Esophagus (tissue), 2 donors: Measurements from ENCODE around the gene TSHZ2. TPM values are rescaled to one million over a fixed set of nuclear protein-coding genes. Genes with fewer than 3 reads are reported as not detected.
"Not testable (repeated sequence)": the region's sequence is repeated elsewhere in the genome, so short reads cannot be mapped to it uniquely, and the experiment has no call there.

Experiments
- H3K27ac ChIP-seq, 2 donors: one replicate each; pipeline ENCODE4 v1.5.1; 2013; ENCODE audit warnings: low read depth in 2 of 2, mild to moderate bottlenecking in 2 of 2, inconsistent platforms in 1 of 2, low read length in 1 of 2, moderate library complexity in 1 of 2
- H3K27me3 ChIP-seq, 2 donors: one replicate each; pipeline ENCODE4 v1.6.1; 2013; ENCODE audit warnings: low read length in 2 of 2, control low read depth in 1 of 2, mild to moderate bottlenecking in 1 of 2; ENCODE audit not compliant: insufficient read depth in 2 of 2, control insufficient read depth in 1 of 2
- H3K36me3 ChIP-seq, 2 donors: one replicate each; pipeline ENCODE4 v1.6.1; 2013; ENCODE audit warnings: low read length in 1 of 2; ENCODE audit not compliant: control insufficient read depth in 2 of 2, insufficient read depth in 2 of 2
- H3K4me1 ChIP-seq, 2 donors: one replicate each; pipeline ENCODE4 v1.6.1; 2013; ENCODE audit warnings: low read length in 1 of 2; ENCODE audit not compliant: control insufficient read depth in 2 of 2, insufficient read depth in 2 of 2
- H3K4me3 ChIP-seq, 2 donors: one replicate each; pipeline ENCODE4 v1.5.1; 2013; ENCODE audit warnings: low read length in 2 of 2, mild to moderate bottlenecking in 2 of 2, low read depth in 1 of 2, moderate library complexity in 1 of 2
- H3K9me3 ChIP-seq, 2 donors: one replicate each; pipeline ENCODE4 v1.6.1; 2013; ENCODE audit warnings: mild to moderate bottlenecking in 2 of 2, low read depth in 1 of 2, low read length in 1 of 2, moderate library complexity in 1 of 2; ENCODE audit not compliant: control insufficient read depth in 2 of 2, insufficient read depth in 1 of 2
- WGBS, 2 donors: extraction: QIAGEN DNeasy Blood & Tissue Kit; methylation state at CpG; one replicate each; pipeline ENCODE4 v1.1.7; 2013; 5-methylcytosine and 5-hydroxymethylcytosine counted together
- polyA plus RNA-seq, 2 donors: library from polyadenylated mRNA; stranded (reverse); fragments of 200-250 nt; gene quantifications; one replicate each; pipeline ENCODE4 v1.2.3, GENCODE V29; 2013
- donor health status: healthy with polysubstance abuse.
- donor health status: Bipolar disorder and iron deficiency.

The TSHZ2 gene
- polyA plus RNA-seq, 2 donors = 4.6 to 11.7 TPM

DNA sequence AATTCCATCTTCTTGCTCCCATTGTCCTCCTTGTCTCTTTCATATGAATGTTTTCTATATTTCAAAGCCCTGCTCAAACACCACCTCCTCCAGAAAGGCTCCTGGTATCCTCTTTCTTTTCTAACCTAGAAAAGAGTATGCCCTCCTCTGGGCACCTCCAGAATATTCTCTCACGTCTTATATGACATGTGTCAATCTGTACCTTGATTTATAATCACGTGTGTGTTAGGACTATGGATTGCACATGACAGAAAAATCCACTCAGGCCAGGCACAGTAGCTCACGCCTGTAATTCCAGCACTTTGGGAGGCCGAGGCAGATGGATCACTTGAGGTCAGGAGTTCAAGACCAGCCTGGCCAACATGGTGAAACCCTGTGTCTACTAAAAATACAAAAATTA lies 464.8 kb downstream of the TSHZ2 start:
- H3K36me3 ChIP-seq, H3K27me3 ChIP-seq, H3K9me3 ChIP-seq, H3K27ac ChIP-seq, H3K4me1 ChIP-seq, H3K4me3 ChIP-seq: not testable (repeated sequence)
- 88 to 91% methylated on average over 4 of the region's 4 CpGs for WGBS, 2 donors

DNA sequence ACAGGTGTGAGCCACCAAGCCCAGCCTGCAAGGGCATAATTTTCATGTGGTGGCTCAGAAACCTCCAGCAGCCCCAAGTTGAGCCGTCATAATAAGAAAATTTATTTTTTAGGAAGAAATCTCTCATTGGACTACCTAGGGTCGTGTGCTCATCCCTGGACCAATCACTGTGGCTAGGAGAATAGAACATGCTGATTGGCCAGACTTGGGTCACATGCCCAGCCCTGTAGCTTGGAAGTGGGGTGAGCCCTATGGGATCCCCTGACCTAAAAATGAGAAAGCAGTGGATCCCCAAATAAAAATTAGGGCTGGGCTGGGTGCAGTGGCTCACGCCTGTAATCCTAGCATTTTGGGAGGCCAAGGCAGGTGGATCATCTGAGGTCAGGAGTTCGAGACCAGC lies 466.2 kb downstream of the TSHZ2 start:
- WGBS, 2 donors = 92 to 94% methylated on average over 4 of the region's 4 CpGs

DNA sequence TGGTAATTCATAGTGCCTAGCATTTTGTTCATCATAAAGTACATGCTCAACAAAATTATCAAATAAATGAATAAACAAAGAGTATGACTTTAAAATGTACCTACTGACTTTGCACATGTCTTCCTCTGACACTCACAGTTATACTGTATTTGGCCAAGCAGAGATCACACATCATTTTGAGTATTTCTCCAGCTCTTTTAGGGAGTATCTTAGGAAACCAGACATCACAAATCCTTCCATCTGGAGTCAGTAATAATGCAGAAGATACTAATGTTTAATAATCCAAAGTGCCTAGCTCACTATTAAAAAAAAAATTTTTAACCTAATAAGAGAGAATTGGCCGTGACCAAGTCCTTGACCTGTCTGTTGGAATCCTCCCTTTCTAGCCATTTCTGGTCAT lies 466.9 kb downstream of the TSHZ2 start:
- 82 to 91% methylated on average over 1 of the region's 1 CpG for WGBS, 2 donors
- no peak overlapping the region for H3K4me3 ChIP-seq

More for the DNA sequence above, 466.2 kb downstream of the TSHZ2 start:
- no peak overlapping the region for H3K27ac ChIP-seq
- H3K4me1 ChIP-seq = no peaks in the 10 kb centered on the region
- H3K9me3 ChIP-seq = peaks cover 0 to 3% of the 10 kb centered on the region in 2 donors
- H3K27me3 ChIP-seq = no peaks in the 10 kb centered on the region
- H3K4me3 ChIP-seq = no peak overlapping the region
- H3K36me3 ChIP-seq = no peaks in the 10 kb centered on the region

DNA sequence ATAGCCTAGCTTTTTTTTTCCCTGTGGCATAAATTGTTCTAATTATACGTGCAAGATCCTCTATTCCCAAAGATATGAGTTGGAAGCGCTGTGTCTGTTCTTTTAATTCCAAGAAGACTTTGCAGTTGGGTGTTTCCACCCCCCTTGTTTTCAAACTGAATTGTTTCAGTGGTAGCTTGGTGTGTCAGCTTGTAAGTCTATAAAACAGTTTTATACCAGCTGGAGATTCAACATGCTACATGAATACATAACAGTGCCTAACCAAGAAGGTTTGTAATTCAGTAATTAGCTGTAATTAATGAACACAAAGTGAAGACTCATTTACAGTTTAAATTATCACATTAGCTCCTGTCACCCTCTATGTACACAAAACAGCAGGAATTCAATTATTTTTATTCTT lies 467.5 kb downstream of the TSHZ2 start:
- no peaks in the 10 kb centered on the region for H3K4me1 ChIP-seq
- no peaks in the 10 kb centered on the region for H3K27me3 ChIP-seq
- H3K27ac ChIP-seq = no peak overlapping the region
- 76 to 80% methylated on average over 2 of the region's 2 CpGs for WGBS, 2 donors
- no peaks in the 10 kb centered on the region for H3K36me3 ChIP-seq
- H3K9me3 ChIP-seq = peaks cover 0 to 3% of the 10 kb centered on the region in 2 donors
- H3K4me3 ChIP-seq = no peak overlapping the region

More for the DNA sequence above, 466.9 kb downstream of the TSHZ2 start:
- Histone ChIP-seq H3K27me3 (no peaks in the 10 kb centered on the region), H3K36me3 (no peaks in the 10 kb centered on the region), H3K4me1 (no peaks in the 10 kb centered on the region), H3K27ac (no peak overlapping the region), H3K9me3 (peaks cover 0 to 3% of the 10 kb centered on the region in 2 donors)

DNA sequence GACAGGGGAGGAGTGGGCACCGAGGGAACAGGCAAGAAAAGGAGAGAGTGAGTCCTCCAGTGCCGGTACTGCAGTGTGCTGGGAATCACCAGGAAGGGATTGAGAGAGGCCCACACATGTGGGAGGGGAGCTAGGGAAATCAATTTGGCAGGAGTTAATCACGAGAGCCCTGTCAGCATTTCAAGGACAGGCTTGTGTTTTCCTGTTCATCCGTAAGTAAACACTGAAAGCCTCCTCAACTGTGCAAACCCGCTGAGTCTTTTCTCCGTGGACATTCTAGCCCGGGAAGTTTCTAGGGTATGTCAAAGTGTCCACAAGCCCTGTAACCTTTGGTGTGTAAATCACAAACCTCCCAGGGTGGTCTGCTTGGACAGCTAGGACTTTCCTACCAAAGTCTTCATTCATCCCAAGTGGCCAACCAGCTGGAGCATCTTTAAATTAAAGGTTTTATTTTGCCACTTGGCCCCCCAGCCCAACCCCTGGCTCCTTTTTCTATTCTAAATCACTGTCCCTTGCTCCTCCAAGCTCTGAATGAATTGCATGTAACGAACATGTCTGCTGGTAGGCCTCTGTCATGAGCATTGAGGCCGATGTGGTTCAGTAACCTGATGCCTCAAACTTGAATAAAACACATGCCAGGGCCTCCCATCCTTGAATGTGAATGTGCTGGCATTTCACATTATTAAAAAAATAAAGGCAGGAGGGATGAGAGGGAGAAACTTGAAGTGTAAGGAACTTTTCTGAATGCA lies 472.4 kb downstream of the TSHZ2 start:
- 39 to 42% methylated on average over 9 of the region's 9 CpGs for WGBS, 2 donors
- H3K9me3 ChIP-seq = peaks cover 0 to 2% of the 10 kb centered on the region in 2 donors
- H3K27ac ChIP-seq = no peak overlapping the region
- H3K36me3 ChIP-seq = no peaks in the 10 kb centered on the region
- H3K27me3 ChIP-seq = no peaks in the 10 kb centered on the region
- no peak overlapping the region for H3K4me3 ChIP-seq
- H3K4me1 ChIP-seq = no peaks in the 10 kb centered on the region

DNA sequence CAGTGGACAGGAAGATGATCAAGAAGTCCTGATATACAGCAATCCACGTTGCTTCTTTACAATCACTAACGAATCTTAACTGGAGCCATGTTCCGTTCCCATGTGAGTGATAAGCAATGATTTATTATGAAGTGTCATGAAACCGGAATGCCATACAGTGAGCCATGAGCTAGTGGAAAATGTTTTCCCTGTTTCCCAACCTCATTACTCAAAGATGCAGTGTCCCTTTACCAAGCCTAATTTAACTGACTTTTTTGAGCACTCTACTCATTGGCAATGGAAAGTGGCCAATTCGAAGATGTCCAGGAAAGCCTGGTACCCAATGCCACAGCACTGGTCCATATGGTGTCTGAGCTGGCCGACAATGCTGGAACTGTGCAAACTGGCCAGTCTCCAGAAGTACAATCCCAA lies 473.2 kb downstream of the TSHZ2 start:
- no peaks in the 10 kb centered on the region for H3K27me3 ChIP-seq
- H3K4me1 ChIP-seq = no peaks in the 10 kb centered on the region
- no peak overlapping the region for H3K27ac ChIP-seq
- H3K9me3 ChIP-seq = peaks cover 0 to 2% of the 10 kb centered on the region in 2 donors
- H3K36me3 ChIP-seq = no peaks in the 10 kb centered on the region
- 69 to 70% methylated on average over 6 of the region's 6 CpGs for WGBS, 2 donors
- H3K4me3 ChIP-seq = no peak overlapping the region

DNA sequence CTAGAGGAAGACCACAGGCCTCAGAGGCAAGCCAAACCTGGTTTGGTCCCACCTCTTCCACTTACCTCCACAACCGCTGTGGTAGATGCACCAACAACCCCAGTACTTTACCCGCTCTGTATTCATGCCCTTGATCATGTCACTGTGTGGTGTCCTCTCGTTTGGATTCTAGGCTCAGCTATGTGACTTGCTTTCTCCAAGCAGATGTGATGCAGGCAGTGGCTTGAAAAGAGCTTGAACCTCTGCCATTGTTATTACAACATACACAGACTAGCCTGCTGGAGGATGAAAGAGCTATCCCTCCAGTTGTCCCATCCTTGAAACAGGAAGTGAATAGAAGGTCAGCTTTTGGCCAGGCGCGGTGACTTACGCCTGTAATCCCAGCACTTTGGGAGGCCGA lies 473.8 kb downstream of the TSHZ2 start:
- 87 to 88% methylated on average over 7 of the region's 7 CpGs for WGBS, 2 donors
- no peaks in the 10 kb centered on the region for H3K36me3 ChIP-seq
- no peaks in the 10 kb centered on the region for H3K4me1 ChIP-seq
- peaks cover 0 to 2% of the 10 kb centered on the region in 2 donors for H3K9me3 ChIP-seq
- H3K27me3 ChIP-seq = no peaks in the 10 kb centered on the region
- H3K4me3 ChIP-seq = no peak overlapping the region
- H3K27ac ChIP-seq = peak overlapping the region; percentile 4 to 9

DNA sequence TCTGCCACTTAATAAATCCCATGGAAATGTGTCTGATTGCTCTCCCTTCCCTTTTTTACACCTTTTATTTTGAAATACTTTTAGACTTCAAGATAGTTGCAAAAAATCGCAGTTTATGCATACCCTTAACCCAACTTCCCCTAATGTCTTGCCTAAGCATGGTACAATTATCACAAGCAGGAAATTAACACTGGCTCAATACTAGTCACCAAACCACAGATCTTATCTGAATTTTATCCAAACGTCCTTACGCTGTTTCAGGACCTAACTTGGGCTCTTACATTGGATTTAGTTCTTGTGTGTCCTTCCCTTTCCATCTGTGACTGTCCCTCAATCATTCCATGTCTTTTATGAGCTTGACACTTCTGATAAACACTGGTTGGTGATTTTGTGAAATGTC lies 475.2 kb downstream of the TSHZ2 start:
- Histone ChIP-seq H3K27me3 (no peaks in the 10 kb centered on the region), H3K4me1 (no peaks in the 10 kb centered on the region), H3K36me3 (no peaks in the 10 kb centered on the region), H3K4me3 (no peak overlapping the region), H3K27ac (no peak overlapping the region), H3K9me3 (peaks cover 0 to 2% of the 10 kb centered on the region in 2 donors)
- 78 to 79% methylated on average over 3 of the region's 3 CpGs for WGBS, 2 donors

DNA sequence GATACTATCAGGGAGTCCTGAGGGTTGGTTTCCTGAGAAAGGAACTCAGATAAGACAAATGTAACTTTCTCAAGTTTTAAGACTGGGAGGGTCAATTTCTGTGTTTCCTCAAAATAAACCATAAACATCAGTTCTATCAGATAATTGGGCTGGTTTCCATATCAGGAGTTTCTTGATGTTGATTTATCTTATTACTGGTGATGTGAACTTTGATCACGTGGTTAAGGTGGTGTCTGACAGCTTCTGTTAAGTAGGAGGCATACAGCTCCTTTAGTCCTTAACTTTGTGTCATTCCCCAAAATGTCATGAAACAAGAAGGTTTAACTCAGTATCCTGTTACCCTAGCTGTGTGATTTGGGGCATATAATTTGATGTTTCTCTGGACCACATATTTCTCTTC lies 476.3 kb downstream of the TSHZ2 start:
- H3K9me3 ChIP-seq = peaks cover 0 to 2% of the 10 kb centered on the region in 2 donors
- H3K4me1 ChIP-seq = no peaks in the 10 kb centered on the region
- H3K4me3 ChIP-seq = no peak overlapping the region
- H3K27me3 ChIP-seq = no peaks in the 10 kb centered on the region
- 75 to 86% methylated on average over 1 of the region's 1 CpG for WGBS, 2 donors
- no peaks in the 10 kb centered on the region for H3K36me3 ChIP-seq
- no peak overlapping the region for H3K27ac ChIP-seq

DNA sequence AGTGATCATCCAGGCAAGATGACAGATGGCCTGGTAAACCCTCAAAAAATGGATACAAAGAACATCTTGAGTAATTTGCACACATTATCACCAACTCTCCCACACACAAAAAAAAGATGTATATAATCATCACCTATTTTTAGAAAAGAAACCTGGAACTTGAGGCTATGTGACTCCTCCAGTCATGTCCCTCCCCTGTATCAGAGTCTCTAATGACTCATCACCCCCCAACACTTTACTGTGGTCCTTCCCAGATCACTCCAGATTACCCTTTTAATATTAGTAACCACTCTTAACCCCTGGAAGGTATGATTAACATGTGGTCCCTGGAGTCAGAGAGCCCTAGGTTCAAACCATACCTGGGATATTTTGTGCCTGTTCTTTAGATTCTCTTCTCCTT lies 476.7 kb downstream of the TSHZ2 start:
- H3K27ac ChIP-seq = no peak overlapping the region
- H3K27me3 ChIP-seq = no peaks in the 10 kb centered on the region
- no peaks in the 10 kb centered on the region for H3K36me3 ChIP-seq
- no peaks in the 10 kb centered on the region for H3K4me1 ChIP-seq
- peaks cover 0 to 2% of the 10 kb centered on the region in 2 donors for H3K9me3 ChIP-seq
- no peak overlapping the region for H3K4me3 ChIP-seq
